ENCODE data around the gene MAPKBP1.
"Not testable (repeated sequence)": the region's sequence is repeated elsewhere in the genome, so short reads cannot be mapped to it uniquely, and the experiment has no call there.

MAPKBP1 gene, protein sequence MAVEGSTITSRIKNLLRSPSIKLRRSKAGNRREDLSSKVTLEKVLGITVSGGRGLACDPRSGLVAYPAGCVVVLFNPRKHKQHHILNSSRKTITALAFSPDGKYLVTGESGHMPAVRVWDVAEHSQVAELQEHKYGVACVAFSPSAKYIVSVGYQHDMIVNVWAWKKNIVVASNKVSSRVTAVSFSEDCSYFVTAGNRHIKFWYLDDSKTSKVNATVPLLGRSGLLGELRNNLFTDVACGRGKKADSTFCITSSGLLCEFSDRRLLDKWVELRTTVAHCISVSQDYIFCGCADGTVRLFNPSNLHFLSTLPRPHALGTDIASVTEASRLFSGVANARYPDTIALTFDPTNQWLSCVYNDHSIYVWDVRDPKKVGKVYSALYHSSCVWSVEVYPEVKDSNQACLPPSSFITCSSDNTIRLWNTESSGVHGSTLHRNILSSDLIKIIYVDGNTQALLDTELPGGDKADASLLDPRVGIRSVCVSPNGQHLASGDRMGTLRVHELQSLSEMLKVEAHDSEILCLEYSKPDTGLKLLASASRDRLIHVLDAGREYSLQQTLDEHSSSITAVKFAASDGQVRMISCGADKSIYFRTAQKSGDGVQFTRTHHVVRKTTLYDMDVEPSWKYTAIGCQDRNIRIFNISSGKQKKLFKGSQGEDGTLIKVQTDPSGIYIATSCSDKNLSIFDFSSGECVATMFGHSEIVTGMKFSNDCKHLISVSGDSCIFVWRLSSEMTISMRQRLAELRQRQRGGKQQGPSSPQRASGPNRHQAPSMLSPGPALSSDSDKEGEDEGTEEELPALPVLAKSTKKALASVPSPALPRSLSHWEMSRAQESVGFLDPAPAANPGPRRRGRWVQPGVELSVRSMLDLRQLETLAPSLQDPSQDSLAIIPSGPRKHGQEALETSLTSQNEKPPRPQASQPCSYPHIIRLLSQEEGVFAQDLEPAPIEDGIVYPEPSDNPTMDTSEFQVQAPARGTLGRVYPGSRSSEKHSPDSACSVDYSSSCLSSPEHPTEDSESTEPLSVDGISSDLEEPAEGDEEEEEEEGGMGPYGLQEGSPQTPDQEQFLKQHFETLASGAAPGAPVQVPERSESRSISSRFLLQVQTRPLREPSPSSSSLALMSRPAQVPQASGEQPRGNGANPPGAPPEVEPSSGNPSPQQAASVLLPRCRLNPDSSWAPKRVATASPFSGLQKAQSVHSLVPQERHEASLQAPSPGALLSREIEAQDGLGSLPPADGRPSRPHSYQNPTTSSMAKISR (N-terminal part only)

DNA sequence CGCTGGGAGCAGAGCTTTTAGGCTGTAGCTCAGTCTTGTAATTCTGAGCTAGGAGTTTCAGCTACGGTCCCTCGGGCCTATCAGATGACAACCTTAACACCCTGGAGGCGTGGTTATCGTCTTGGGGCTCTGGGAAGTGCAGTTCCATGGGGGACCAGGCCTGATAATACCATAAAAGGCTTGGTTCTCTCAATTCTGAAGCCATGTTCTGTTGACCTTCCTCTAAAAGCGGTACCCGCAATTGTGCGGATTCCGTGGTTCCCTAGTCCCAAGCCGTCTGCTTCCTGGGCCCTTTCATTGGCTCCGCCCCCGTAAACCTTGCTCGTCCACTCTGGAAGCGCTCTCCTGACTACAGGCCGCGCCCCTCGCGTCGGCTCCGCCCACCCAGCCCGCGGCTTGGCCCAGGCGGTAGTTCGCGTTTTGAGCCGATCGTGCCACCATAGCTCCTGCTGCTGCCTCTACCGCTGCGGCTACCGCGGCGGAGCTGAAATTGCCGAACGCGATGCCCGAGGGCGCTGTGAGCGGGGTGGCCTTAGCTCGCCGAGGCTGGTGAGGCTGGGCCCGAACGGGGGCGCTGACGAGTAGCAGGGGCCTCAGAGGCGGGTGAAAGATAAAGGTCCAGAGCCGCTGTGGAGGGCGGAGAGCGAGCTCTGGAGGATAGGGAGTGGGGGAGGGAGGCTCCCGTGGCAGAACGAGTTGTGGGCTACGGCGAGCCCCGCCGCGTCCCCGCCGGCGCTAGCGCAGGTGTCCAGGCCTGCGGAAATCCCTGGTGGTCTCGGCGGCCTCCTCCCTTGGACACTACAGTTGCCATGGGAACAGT is at the start of gene MAPKBP1:
TSS of gene MAPKBP1 (plus strand) at position 423 of the 820 bp plus-strand sequence. CDS start 792 bp downstream, outside the sequence.
- peak; percentile 83 for DNase-seq

DNA sequence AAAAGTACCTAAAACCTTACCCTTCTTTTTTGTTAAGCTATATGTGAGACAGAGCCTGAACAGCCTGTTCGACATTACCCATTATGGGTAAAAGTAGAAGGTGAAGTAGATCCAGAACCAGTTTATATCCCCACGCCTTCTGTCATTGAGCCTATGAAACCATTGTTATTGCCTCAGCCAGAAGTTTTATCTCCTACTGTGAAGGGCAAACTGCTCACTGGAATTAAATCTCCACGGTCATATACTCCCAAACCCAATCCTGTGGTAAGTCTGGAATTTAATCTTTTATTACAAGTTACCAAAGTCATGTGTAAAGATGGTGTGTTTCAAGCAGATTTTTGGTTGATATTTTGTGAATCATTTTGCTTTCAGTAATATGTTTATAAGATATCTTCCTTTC is 47.1 kb upstream of the MAPKBP1 start:
- no peak for DNase-seq

DNA sequence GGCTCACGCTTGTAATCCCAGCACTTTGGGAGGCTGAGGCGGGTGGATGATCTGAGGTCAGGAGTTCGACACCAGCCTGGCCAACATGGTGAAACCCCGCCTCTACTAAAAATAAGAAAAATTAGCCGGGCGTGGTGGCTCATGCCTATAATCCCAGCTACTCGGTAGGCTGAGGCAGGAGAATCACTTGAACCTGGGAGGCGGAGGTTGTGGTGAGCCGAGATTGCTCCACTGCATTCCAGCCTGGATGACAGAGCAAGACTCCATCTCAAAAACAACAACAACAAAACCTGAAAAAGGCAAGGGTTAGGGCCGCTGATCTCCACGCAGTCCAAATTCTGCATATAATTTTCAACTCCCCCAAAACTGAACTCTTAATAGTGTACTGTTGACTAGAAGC is 46.2 kb upstream of the MAPKBP1 start:
- not testable (repeated sequence) for DNase-seq

DNA sequence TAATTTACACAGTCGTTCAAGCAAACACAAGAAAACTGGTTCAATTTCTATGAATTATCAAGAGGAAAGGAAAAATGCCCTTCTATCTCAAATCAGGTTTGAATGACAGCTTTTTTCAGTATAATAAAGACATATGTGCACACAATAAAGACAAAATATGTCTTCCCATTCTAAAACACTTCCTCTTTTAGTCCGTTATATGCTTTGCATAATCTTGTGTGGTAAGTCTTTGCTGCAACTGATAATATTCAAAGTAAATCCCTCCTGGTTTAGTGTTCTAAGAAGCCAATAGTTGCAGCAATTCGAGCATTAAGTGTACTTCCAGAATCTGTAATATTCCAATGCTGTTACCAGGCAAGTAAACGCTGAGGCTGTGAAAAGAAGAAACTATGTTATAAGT is 43.7 kb upstream of the MAPKBP1 start:
- DNase-seq = no peak

DNA sequence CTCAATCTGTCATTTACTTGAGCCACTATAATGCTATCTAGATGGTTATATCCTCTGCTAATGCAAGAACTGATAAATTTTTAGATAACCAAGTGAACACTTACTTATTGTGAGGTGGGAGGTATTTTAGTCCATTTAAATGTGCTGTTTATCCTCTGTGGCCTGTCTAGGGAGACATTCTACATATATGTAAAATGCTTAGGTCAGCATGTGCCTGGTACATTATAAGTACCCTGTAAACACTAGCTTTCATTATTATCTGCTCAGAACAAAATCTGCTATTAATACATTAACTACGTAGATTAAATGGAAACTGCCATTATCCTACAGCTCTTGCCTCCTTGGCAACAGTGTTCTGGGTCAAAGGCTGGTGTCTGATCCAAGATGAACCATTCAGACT is 41.8 kb upstream of the MAPKBP1 start:
- no peak for DNase-seq

DNA sequence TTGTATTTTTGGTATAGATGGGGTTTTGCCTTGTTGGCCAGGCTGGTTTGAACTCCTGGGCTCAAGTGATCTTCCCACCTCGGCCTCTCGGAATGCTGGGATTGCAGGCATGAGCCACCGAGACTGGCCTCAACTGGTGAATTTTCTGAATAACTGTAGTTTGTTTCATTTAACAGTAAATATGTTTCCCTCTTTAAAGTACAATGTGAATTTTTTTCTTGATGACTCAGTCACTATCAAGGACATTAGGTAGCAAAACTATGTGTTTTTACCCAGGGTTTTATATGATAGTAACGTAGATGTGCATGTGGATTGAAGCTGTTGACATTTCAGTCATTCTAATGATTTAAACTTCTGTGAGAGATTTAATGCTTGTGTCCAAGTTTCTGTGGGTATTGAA is 40.2 kb upstream of the MAPKBP1 start:
- no peak for DNase-seq

DNA sequence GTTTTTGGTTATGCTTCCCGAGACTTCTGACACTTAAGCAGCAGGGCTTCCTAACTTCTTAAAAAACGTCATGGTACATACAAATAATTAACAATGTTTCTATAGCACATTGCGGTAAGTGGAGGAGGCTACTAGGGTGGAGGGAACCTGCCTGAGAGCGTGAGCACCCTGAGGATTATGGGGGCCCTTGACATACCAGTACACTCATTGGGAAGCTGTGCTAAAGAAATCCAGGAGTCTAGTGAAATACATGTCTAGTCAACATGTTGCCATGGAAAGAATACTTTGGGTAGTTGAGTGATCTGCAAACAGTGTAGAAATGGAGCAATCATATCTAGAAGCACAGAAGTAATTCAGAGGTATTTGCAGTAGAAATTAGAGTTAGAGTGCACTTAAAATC is 39.2 kb upstream of the MAPKBP1 start:
- DNase-seq = no peak

DNA sequence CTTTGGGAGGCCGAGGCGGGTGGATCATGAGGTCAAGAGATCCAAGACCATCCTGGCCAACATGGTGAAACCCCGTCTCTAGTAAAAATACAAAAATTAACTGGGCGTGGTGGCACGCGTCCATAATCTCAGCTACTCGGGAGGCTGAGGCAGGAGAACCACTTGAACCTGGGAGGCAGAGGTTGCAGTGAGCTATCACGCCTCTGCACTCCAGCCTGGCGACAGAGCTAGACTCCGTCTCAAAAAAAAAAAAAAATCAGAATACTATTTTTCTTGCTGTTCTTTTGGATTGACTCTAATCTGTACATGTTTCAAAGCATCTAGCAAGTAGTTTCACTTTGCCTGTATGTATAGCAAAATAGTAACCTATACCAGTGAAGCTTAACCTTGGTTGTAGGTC is 38.8 kb upstream of the MAPKBP1 start:
- DNase-seq = not testable (repeated sequence)

DNA sequence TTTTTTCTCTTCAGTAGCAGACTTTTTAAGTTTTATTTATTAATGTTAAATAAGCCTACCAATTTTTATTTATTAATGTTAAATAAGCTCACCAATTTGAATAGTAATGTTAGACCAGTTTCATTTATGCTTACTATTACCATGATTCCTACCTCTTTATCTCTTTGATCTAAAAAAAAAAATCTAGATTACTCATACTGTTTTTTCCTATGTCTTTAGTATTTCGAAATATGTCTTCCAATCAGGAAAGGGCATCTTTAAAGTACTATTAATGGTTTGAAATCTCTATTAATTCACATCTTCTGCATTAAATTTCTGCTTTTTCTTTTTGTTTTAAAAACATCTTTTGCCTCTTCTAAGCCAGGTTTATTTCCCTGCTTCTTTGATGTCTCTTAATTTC is 27.5 kb upstream of the MAPKBP1 start:
- DNase-seq = no peak

DNA sequence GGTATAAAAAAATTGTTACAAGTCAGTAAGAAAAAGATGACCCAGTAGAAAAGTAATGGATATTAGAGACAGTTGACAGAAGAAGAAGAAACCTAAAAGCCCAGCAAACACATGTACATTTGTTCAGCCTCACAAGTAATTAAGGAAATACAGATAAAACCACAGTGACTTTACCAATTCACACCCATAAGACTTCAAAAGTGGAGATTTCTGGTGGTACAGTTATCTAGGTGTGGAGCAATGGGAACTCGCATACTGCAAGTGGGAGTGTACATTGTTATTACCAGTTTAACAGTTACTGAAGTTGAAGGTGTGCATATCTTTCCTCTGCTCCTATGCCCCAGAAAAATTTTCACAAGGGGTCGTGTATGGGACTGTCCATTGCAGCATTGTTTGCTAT is 18.1 kb upstream of the MAPKBP1 start:
- no peak for DNase-seq

DNA sequence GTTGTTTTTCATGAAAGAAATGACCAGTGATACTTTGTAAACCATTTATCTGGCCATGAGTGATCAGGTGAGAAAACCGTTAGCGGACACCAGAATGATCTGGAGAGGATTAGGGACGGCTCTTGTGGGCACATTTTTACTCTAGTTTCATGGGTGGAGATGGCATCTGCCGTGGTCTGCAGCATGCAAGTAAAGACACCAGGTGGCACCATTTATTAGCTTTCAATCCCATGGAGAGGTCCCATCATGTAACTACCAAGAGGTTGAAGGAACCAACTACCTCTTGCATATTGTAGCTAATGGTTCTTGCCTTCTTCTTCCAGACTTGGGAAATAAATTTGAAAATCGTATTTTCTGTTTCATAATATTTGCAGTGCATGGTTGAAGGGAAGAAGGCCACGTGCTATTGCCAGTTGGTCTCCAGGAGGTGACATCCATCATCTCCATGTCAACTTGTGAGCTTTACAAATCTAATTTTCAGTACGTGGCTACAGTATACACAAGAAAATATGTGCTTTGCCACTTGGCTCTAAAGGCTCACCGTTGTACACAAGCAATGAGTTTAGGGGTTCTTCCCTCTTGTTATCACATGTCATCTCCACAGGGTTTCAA is 1.5 kb upstream of the MAPKBP1 start:
- DNase-seq = peak; percentile 16

DNA sequence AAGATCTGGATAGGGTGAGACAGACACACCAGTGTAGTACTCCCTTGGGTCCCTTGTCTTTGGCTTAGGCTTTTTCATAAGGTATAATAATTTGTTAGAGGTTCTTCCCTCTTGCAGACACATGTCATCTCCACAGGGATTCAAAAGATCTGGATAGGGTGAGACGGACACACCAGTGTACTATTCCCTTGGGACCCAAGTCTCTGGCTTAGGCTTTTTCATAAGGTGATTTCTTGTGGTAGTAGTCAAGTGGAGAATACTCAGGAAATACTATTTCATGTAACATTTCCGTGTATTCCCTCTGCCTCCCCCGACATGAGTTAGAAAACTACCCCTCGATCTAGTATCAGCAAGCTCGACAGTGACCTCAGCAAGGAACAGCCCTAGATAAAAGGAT is 954 bp upstream of the MAPKBP1 start:
- DNase-seq = no peak

DNA sequence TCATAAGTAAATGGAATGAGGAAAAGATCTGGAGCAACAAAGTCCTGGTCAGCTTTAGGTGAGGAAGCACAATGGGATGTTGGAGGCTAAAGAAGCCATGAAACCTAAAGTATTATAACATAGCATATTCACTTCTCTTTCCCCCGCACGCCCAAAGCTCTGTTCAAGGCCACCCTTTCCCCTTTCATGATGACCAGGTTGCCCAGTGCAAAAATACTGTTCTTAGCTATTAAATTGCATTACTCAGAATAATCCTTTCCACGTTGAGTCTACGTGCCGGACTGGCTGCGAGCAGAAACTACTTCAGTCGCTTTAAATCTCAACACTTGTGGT is 589 bp upstream of the MAPKBP1 start:
- no peak for DNase-seq

DNA sequence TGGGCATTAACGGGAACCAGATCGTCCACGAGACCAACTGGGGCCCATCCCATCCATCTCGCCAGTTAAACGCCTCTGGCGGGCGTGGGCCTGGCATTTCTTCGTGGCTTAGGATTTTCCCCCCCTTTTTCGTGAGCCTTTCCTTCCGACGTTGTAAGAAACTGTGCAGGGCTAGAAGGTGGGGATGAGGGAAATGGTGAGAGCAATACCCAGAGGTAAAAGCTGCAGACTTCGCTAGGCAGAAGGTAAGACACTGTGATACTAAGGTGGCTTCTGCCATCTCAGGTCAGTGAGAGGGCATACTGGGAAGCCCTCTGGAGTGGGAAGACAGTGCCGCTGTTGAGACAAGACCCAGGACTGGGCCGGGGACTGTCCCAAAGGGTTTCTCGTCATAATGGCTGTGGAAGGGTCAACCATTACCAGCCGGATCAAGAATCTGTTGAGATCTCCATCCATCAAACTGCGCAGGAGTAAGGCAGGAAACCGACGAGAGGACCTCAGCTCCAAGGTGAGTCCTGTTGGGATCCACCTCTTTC is 666 bp downstream of the MAPKBP1 start:
- no peak for DNase-seq

DNA sequence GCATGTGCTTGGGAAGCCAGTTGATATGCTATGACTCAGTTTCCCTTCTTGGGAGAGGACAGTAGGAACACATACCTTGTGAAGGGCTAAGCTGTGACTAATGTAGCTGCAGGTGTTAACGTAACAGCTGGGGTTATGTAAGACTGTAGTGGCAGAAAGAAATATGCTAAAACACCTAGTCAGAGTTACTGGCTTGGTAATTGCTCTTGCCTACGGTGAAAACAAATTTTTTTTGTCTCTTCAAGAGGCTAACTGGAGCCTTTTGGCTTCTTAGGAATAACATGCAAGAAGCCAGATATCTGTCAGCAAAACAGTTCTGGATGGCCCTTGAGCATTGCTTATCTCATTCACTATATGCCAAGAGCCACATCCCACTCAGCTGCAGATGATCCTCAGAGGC is 1.4 kb downstream of the MAPKBP1 start:
- DNase-seq = no peak

DNA sequence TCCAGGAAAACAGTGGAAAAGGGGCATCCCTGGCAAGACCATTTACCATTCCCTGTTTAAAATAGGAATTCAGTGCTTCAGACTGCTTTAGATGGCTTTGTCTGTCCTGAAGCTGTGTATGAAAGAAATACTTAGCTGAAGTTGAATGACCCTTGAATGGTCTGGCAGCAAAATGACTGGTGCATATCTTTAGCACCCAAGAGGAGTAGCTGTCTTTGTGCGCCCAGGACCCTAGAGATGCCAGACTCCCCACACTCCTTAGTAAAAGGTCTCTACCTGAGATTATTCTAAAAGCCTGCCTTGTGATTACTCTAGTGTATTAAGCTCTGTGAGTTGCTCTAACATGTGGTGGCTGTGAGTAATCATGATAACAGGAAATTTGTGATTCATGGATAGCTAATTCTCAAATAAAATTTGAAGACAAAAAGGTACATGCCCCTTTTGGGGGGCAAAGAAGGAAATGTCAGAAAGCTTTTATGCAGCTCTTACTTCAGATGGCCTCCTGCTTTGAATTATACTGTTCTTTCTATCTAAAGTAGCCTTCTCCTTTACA is 3.2 kb downstream of the MAPKBP1 start:
- DNase-seq = no peak

DNA sequence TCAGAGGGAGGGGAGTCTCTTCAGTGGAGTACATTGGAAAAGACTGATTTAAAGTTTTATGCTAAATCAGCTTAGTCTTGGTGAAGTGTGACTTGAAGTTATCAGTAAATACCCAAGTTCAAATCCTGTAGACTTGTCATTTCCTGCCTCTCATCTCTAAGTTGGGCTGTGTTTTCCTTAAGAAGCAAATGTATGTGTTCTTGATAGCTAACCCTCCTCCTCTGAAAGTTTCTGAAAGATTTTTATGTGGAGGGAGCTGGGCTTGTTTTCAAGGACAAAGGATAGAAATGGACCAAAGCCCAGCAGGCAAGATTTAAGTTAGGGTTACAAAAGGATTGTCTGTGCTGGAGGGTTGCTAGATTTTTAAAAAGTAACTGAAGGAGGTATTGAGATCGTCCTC is 4.2 kb downstream of the MAPKBP1 start:
- DNase-seq = no peak

DNA sequence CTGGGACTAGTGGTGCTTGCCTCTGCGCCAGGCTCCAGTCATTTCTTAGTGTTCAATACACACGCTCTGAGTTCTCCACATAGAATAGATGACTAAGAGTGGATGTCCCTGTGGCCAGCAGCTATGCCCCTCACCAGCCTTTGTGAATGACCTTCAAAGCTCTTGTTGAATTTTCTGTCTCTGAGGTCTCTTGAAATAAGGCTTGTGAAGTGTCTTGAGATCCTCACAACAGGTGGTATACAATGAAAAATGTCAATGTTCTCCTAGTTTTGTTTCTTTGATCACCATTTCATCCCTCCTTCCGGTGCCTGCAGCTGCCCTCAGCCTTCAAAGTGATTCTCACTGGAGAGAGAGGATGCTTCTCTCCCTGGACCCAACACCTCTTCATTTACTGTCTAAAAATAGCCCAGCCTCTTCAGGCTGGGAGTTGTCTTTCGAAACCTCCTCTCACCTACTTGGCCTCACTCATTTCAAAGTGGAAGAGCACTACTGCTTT is 5.4 kb downstream of the MAPKBP1 start:
- no peak for DNase-seq

DNA sequence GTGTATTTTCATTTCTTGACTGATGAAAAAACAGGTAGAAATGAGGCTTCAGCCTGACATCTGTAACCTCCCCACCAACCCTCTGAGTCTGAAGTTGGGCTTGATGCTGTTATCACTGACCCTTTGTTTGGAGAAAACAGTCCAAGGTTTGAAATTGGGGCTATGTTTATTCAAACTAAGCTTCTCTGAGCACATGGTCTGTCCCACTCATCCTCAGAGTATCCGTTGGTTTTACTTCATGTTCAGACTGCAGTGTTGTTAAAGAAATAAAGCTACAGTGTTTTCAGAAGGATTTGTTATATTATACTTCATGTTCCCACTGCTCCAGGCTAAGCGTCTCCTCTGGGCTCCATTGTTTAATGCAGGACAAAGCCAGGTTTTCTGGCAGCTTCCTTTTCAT is 6.0 kb downstream of the MAPKBP1 start:
- DNase-seq = no peak

DNA sequence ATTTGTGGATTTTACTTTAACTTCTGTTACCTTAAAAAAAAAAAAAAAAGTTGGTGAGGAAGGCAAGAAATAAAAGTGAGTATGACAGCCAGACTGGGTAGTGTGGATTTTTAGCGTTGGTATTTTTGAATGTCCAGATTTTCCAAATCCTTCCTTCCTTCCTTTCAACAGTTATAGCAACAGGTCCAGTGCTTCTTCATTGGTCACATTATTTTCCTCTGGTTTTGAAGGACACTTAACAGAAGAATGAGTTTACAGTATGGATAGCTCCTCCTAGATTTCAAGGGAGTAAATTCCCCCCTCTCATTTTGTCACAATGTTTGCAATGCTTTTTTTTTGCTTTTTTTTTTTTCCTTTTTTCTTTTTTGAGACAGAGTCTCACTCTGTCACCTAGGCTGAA is 6.4 kb downstream of the MAPKBP1 start:
- DNase-seq = no peak

Data from NCI-H2029 (cell line).